ENCODE results near the gene ANKRD22.

ANKRD22 gene

GRCh38 chr10:88875081-88875480 lies 23.4 kb upstream of the ANKRD22 start:
- TF ChIP-seq REST (IDR thresholded peaks at IDR 0.05; ENCODE audit: low read depth), result no peak
- no peak for TF ChIP-seq TCF12 (IDR thresholded peaks at IDR 0.05; ENCODE audit: low read depth)
- no peak for TF ChIP-seq FOXM1 (IDR thresholded peaks at IDR 0.05; ENCODE audit: borderline replicate concordance, low read depth)
- TF ChIP-seq ZBTB7A (IDR thresholded peaks at IDR 0.05; ENCODE audit: low read depth), result no peak
- TF ChIP-seq RAD21 (IDR thresholded peaks at IDR 0.05; ENCODE audit: low read depth), result no peak
- TF ChIP-seq NFIC (IDR thresholded peaks at IDR 0.05), result no peak
- TF ChIP-seq TAF1 (IDR thresholded peaks at IDR 0.05; ENCODE audit: low read depth), result no peak
- TF ChIP-seq EP300 (IDR thresholded peaks at IDR 0.05; ENCODE audit: borderline replicate concordance), result no peak
- no peak for TF ChIP-seq MAX (IDR thresholded peaks at IDR 0.05)

- TF ChIP-seq NFIC (IDR thresholded peaks at IDR 0.05) (no peak), EGR1 (IDR thresholded peaks at IDR 0.05) (no peak), TAF1 (IDR thresholded peaks at IDR 0.05; ENCODE audit: low read depth) (no peak), CEBPB (IDR thresholded peaks at IDR 0.05) (no peak), RAD21 (IDR thresholded peaks at IDR 0.05; ENCODE audit: low read depth) (no peak), EP300 (IDR thresholded peaks at IDR 0.05; ENCODE audit: borderline replicate concordance) (no peak), MAX (IDR thresholded peaks at IDR 0.05) (no peak), TCF12 (IDR thresholded peaks at IDR 0.05; ENCODE audit: low read depth) (no peak), TEAD4 (IDR thresholded peaks at IDR 0.05) (no peak), YY1 (IDR thresholded peaks at IDR 0.05; ENCODE audit: low read depth) (no peak), USF1 (IDR thresholded peaks at IDR 0.05) (no peak), REST (IDR thresholded peaks at IDR 0.05; ENCODE audit: low read depth) (no peak), FOXM1 (IDR thresholded peaks at IDR 0.05; ENCODE audit: borderline replicate concordance, low read depth) (no peak), ZBTB7A (IDR thresholded peaks at IDR 0.05; ENCODE audit: low read depth) (no peak), CREB1 (IDR thresholded peaks at IDR 0.05; ENCODE audit: low read depth) (no peak)
Observed at GRCh38 chr10:88874281-88874680, 22.6 kb upstream of the ANKRD22 start.

- TF ChIP-seq RAD21 (IDR thresholded peaks at IDR 0.05; ENCODE audit: low read depth) (no peak), CREB1 (IDR thresholded peaks at IDR 0.05; ENCODE audit: low read depth) (no peak), CEBPB (IDR thresholded peaks at IDR 0.05) (no peak), TEAD4 (IDR thresholded peaks at IDR 0.05) (no peak), NFIC (IDR thresholded peaks at IDR 0.05) (no peak), MAX (IDR thresholded peaks at IDR 0.05) (no peak), USF1 (IDR thresholded peaks at IDR 0.05) (no peak), EGR1 (IDR thresholded peaks at IDR 0.05) (no peak), FOXM1 (IDR thresholded peaks at IDR 0.05; ENCODE audit: borderline replicate concordance, low read depth) (no peak), ZBTB7A (IDR thresholded peaks at IDR 0.05; ENCODE audit: low read depth) (no peak), TAF1 (IDR thresholded peaks at IDR 0.05; ENCODE audit: low read depth) (no peak), EP300 (IDR thresholded peaks at IDR 0.05; ENCODE audit: borderline replicate concordance) (no peak), TCF12 (IDR thresholded peaks at IDR 0.05; ENCODE audit: low read depth) (no peak), REST (IDR thresholded peaks at IDR 0.05; ENCODE audit: low read depth) (no peak), YY1 (IDR thresholded peaks at IDR 0.05; ENCODE audit: low read depth) (no peak)
Observed at GRCh38 chr10:88873757-88874156, 22.1 kb upstream of the ANKRD22 start.

GRCh38 chr10:88870089-88870488 lies 18.4 kb upstream of the ANKRD22 start:
- no peak for TF ChIP-seq EGR1 (IDR thresholded peaks at IDR 0.05)
- TF ChIP-seq ZBTB7A (IDR thresholded peaks at IDR 0.05; ENCODE audit: low read depth), result no peak
- no peak for TF ChIP-seq NFIC (IDR thresholded peaks at IDR 0.05)
- TF ChIP-seq CEBPB (IDR thresholded peaks at IDR 0.05), result no peak
- no peak for TF ChIP-seq TEAD4 (IDR thresholded peaks at IDR 0.05)
- TF ChIP-seq MAX (IDR thresholded peaks at IDR 0.05), result no peak
- TF ChIP-seq RAD21 (IDR thresholded peaks at IDR 0.05; ENCODE audit: low read depth), result no peak
- TF ChIP-seq REST (IDR thresholded peaks at IDR 0.05; ENCODE audit: low read depth), result no peak
- TF ChIP-seq EP300 (IDR thresholded peaks at IDR 0.05; ENCODE audit: borderline replicate concordance), result no peak
- TF ChIP-seq TCF12 (IDR thresholded peaks at IDR 0.05; ENCODE audit: low read depth), result no peak
- TF ChIP-seq USF1 (IDR thresholded peaks at IDR 0.05), result no peak
